Gastroesophageal sphincter (tissue), 3 donors: ENCODE results near the gene LAMC1.

Experiments
- POLR2A ChIP-seq, 2 donors: fragments of 450-650 bp; IDR thresholded peaks; one replicate each; pipeline ENCODE4 v1.6.1; 2017; ENCODE audit warnings: antibody characterized with exemption in 2 of 2, mild to moderate bottlenecking in 2 of 2, moderate library complexity in 1 of 2
- POLR2AphosphoS5 ChIP-seq: sonication (generic); formaldehyde crosslinking; IDR thresholded peaks from one replicate; pipeline ENCODE4 v1.6.1; 2017; ENCODE audit warnings: antibody characterized with exemption
- TF ChIP-seq, protein P1 (sequence below), 4 experiments: fragments of 200-600 bp in 2 of 4; fragments of 450-650 bp in 2 of 4; sonication (generic) in 1 of 4; IDR thresholded peaks; one replicate each; pipeline ENCODE4 v1.5.1; 2017 to 2019; ENCODE audit warnings: antibody characterized with exemption in 4 of 4, mild to moderate bottlenecking in 2 of 4, moderate library complexity in 2 of 4

DNA sequence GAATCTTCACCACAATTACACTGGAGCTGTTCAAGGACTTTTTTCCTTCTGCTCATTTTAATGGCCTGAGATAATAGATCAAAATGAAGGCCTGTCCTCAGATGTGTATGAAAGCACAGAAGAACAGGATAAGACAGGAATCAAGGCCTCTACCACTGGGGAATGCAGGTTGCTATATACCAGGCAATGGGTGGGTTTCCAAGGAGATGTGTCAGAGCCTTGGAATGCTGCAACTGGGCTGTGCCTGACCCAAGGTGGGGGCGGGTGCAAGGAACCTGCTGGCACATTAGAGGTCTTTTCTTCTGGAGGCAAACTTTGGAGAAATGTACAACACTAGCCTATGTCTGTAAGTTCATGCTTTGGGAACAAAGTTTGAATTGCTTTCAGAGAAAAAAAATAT is 141.1 kb downstream of the LAMC1 start:
- TF ChIP-seq POLR2A (IDR thresholded peaks at IDR 0.05) (no peak), POLR2AphosphoS5 (no peak)
- TF ChIP-seq, protein P1, sequence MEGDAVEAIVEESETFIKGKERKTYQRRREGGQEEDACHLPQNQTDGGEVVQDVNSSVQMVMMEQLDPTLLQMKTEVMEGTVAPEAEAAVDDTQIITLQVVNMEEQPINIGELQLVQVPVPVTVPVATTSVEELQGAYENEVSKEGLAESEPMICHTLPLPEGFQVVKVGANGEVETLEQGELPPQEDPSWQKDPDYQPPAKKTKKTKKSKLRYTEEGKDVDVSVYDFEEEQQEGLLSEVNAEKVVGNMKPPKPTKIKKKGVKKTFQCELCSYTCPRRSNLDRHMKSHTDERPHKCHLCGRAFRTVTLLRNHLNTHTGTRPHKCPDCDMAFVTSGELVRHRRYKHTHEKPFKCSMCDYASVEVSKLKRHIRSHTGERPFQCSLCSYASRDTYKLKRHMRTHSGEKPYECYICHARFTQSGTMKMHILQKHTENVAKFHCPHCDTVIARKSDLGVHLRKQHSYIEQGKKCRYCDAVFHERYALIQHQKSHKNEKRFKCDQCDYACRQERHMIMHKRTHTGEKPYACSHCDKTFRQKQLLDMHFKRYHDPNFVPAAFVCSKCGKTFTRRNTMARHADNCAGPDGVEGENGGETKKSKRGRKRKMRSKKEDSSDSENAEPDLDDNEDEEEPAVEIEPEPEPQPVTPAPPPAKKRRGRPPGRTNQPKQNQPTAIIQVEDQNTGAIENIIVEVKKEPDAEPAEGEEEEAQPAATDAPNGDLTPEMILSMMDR (IDR thresholded peaks at IDR 0.05) = no peak
